ENCODE results near the gene SLC29A1.

SLC29A1 gene

GRCh38 chr6:44269921-44270525 is 46.6 kb downstream of the SLC29A1 start, which contains the start of gene TMEM151B:
Gene TMEM151B (plus strand): TSS chr6:44270450. CDS start chr6:44270743, 293 bp downstream.
- H3K4me1 Mint-ChIP-seq (ENCODE audit: low read depth) = peaks cover 38% of the 10 kb centered on the region
- no peaks in the 10 kb centered on the region for H3K9me3 Mint-ChIP-seq
- peak within 1 kb of the TSS; percentile 36 for H3K27ac Mint-ChIP-seq
- peak within 1 kb of the TSS; percentile 48 for H3K4me3 Mint-ChIP-seq
- H3K36me3 Mint-ChIP-seq (ENCODE audit: low read depth) = no peaks in the 10 kb centered on the region
- H3K27me3 Mint-ChIP-seq = peaks cover 58% of the 10 kb centered on the region

- Mint-ChIP-seq H3K36me3 (ENCODE audit: low read depth) (no peaks in the 10 kb centered on the region), H3K4me3 (peak overlapping the region; percentile 48), H3K27ac (peak overlapping the region; percentile 8)
Observed at GRCh38 chr6:44270526-44271405, 47.4 kb downstream of the SLC29A1 start.

GRCh38 chr6:44271406-44271723 is 48.0 kb downstream of the SLC29A1 start:
- Mint-ChIP-seq H3K4me1 (ENCODE audit: low read depth) (peaks cover 28% of the 10 kb centered on the region), H3K4me3 (peak overlapping the region; percentile 48), H3K27ac (peak overlapping the region; percentile 8), H3K27me3 (peaks cover 58% of the 10 kb centered on the region), H3K9me3 (no peaks in the 10 kb centered on the region), H3K36me3 (ENCODE audit: low read depth) (no peaks in the 10 kb centered on the region)

More at GRCh38 chr6:44270526-44271405, 47.4 kb downstream of the SLC29A1 start:
- Mint-ChIP-seq H3K4me1 (ENCODE audit: low read depth) (peaks cover 34% of the 10 kb centered on the region), H3K9me3 (no peaks in the 10 kb centered on the region), H3K27me3 (peaks cover 58% of the 10 kb centered on the region)

GRCh38 chr6:44271914-44272313 is 48.5 kb downstream of the SLC29A1 start:
- peaks cover 23% of the 10 kb centered on the region for H3K4me1 Mint-ChIP-seq (ENCODE audit: low read depth)
- no peaks in the 10 kb centered on the region for H3K9me3 Mint-ChIP-seq
- no peaks in the 10 kb centered on the region for H3K36me3 Mint-ChIP-seq (ENCODE audit: low read depth)
- peak overlapping the region; percentile 6 for H3K4me3 Mint-ChIP-seq
- H3K27me3 Mint-ChIP-seq = peaks cover 62% of the 10 kb centered on the region
- H3K27ac Mint-ChIP-seq = no peak overlapping the region

GRCh38 chr6:44272529-44272928 is 49.1 kb downstream of the SLC29A1 start:
- Mint-ChIP-seq H3K27ac (no peak overlapping the region), H3K27me3 (peaks cover 68% of the 10 kb centered on the region), H3K4me1 (ENCODE audit: low read depth) (peaks cover 19% of the 10 kb centered on the region), H3K9me3 (no peaks in the 10 kb centered on the region), H3K36me3 (ENCODE audit: low read depth) (no peaks in the 10 kb centered on the region), H3K4me3 (no peak overlapping the region)

- H3K9me3 Mint-ChIP-seq = no peaks in the 10 kb centered on the region
- no peaks in the 10 kb centered on the region for H3K36me3 Mint-ChIP-seq (ENCODE audit: low read depth)
- H3K27me3 Mint-ChIP-seq = peaks cover 68% of the 10 kb centered on the region
- H3K27ac Mint-ChIP-seq = no peak overlapping the region
- no peak overlapping the region for H3K4me3 Mint-ChIP-seq
- peaks cover 19% of the 10 kb centered on the region for H3K4me1 Mint-ChIP-seq (ENCODE audit: low read depth)
Observed at GRCh38 chr6:44272999-44273566, 49.7 kb downstream of the SLC29A1 start.

GRCh38 chr6:44273617-44274016 is 50.2 kb downstream of the SLC29A1 start:
- Mint-ChIP-seq H3K27me3 (peaks cover 67% of the 10 kb centered on the region), H3K4me3 (no peak overlapping the region), H3K9me3 (no peaks in the 10 kb centered on the region), H3K4me1 (ENCODE audit: low read depth) (peaks cover 19% of the 10 kb centered on the region), H3K36me3 (ENCODE audit: low read depth) (no peaks in the 10 kb centered on the region), H3K27ac (no peak overlapping the region)

GRCh38 chr6:44275271-44275748 is 51.9 kb downstream of the SLC29A1 start:
- Mint-ChIP-seq H3K27me3 (peaks cover 59% of the 10 kb centered on the region), H3K27ac (no peak overlapping the region), H3K4me3 (no peak overlapping the region), H3K36me3 (ENCODE audit: low read depth) (no peaks in the 10 kb centered on the region), H3K9me3 (no peaks in the 10 kb centered on the region), H3K4me1 (ENCODE audit: low read depth) (peaks cover 8% of the 10 kb centered on the region)

GRCh38 chr6:44275749-44276648 is 52.6 kb downstream of the SLC29A1 start:
- Mint-ChIP-seq H3K27me3 (peaks cover 59% of the 10 kb centered on the region), H3K36me3 (ENCODE audit: low read depth) (no peaks in the 10 kb centered on the region), H3K9me3 (no peaks in the 10 kb centered on the region), H3K4me3 (no peak overlapping the region), H3K27ac (no peak overlapping the region), H3K4me1 (ENCODE audit: low read depth) (peaks cover 8% of the 10 kb centered on the region)

GRCh38 chr6:44276667-44277640 is 53.6 kb downstream of the SLC29A1 start:
- H3K27me3 Mint-ChIP-seq = peaks cover 50% of the 10 kb centered on the region
- no peak overlapping the region for H3K4me3 Mint-ChIP-seq
- peaks cover 4% of the 10 kb centered on the region for H3K4me1 Mint-ChIP-seq (ENCODE audit: low read depth)
- no peaks in the 10 kb centered on the region for H3K9me3 Mint-ChIP-seq
- peak overlapping the region; percentile 23 for H3K27ac Mint-ChIP-seq
- H3K36me3 Mint-ChIP-seq (ENCODE audit: low read depth) = no peaks in the 10 kb centered on the region

GRCh38 chr6:44277763-44278162 is 54.4 kb downstream of the SLC29A1 start:
- Mint-ChIP-seq H3K4me3 (no peak overlapping the region), H3K9me3 (no peaks in the 10 kb centered on the region), H3K27ac (no peak overlapping the region), H3K27me3 (peaks cover 42% of the 10 kb centered on the region), H3K36me3 (ENCODE audit: low read depth) (no peaks in the 10 kb centered on the region), H3K4me1 (ENCODE audit: low read depth) (peaks cover 4% of the 10 kb centered on the region)

- H3K27me3 Mint-ChIP-seq = peaks cover 37% of the 10 kb centered on the region
- no peak overlapping the region for H3K27ac Mint-ChIP-seq
- no peaks in the 10 kb centered on the region for H3K36me3 Mint-ChIP-seq (ENCODE audit: low read depth)
- peaks cover 4% of the 10 kb centered on the region for H3K4me1 Mint-ChIP-seq (ENCODE audit: low read depth)
- no peak overlapping the region for H3K4me3 Mint-ChIP-seq
- H3K9me3 Mint-ChIP-seq = no peaks in the 10 kb centered on the region
Observed at GRCh38 chr6:44278315-44278714, 54.9 kb downstream of the SLC29A1 start.

GRCh38 chr6:44278774-44279697 is 55.6 kb downstream of the SLC29A1 start:
- peaks cover 34% of the 10 kb centered on the region for H3K27me3 Mint-ChIP-seq

More at GRCh38 chr6:44278774-44279697, 55.6 kb downstream of the SLC29A1 start:
- no peak overlapping the region for H3K27ac Mint-ChIP-seq
- no peak overlapping the region for H3K4me3 Mint-ChIP-seq
- H3K36me3 Mint-ChIP-seq (ENCODE audit: low read depth) = no peaks in the 10 kb centered on the region
- H3K4me1 Mint-ChIP-seq (ENCODE audit: low read depth) = peaks cover 4% of the 10 kb centered on the region
- H3K9me3 Mint-ChIP-seq = no peaks in the 10 kb centered on the region

Measured in stimulated activated naive CD8-positive, alpha-beta T cell treated with anti-CD3 and anti-CD28 coated beads, Interleukin-15, Interleukin-2, amounts not matched to agents 100 ng/mL and 50 ng/mL, for 24 hours (primary cell).